ENCODE data around the gene DYNC1H1. TPM values are rescaled to one million over a fixed set of nuclear protein-coding genes. Genes with fewer than 3 reads are reported as not detected.

Gene DYNC1H1
- total RNA-seq, 1 experiment from 2014 or later, result 361 TPM

DNA sequence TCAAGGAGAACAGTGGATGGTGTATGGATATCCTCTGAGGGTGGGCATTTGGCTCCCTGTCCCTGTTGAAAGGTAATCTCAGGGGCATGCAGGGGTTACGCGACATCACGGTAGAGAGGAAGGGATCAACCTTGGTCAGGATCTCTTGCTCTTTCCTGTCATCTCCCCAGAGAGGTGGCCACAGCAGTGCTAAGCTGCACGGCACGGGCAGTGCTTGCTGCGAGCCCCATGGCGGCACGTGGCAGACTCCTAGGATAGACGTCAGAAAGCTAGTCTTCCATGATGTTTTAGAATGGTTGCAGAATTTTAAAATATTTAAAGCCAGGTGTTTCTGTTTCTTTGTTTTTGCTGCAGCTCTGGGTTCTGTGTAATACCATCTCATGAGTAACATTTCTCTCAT is 41.0 kb downstream of the DYNC1H1 start (continued):
- TF ChIP-seq TCF7L2 (IDR thresholded peaks at IDR 0.05; ENCODE audit: borderline replicate concordance, extremely low read depth, insufficient read depth, insufficient read length) (no peak), FOSL1 (IDR thresholded peaks at IDR 0.05; ENCODE audit: low read depth) (no peak), ZBTB33 (IDR thresholded peaks at IDR 0.05; ENCODE audit: extremely low read depth, insufficient replicate concordance, low read length) (no peak), RAD21 (IDR thresholded peaks at IDR 0.05; ENCODE audit: low read depth) (no peak), EZH2 (IDR thresholded peaks at IDR 0.05) (no peak)
- TF ChIP-seq, protein P1, sequence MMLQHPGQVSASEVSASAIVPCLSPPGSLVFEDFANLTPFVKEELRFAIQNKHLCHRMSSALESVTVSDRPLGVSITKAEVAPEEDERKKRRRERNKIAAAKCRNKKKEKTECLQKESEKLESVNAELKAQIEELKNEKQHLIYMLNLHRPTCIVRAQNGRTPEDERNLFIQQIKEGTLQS (IDR thresholded peaks at IDR 0.05), result no peak

- Histone ChIP-seq H3K9ac (ENCODE audit: low read length) (no peak overlapping the region), H3K36me3 (ENCODE audit: control insufficient read depth in 1 of 2, insufficient read depth in 2 of 2, low read length in 2 of 2) (peaks cover 73 to 79% of the 10 kb centered on the region in 2 experiments), H3K27ac (ENCODE audit: low read depth, low read length) (no peak overlapping the region), H3K9me3 (ENCODE audit: control insufficient read depth in 1 of 2, insufficient read depth in 1 of 2, low read depth in 1 of 2, low read length in 2 of 2) (no peaks in the 10 kb centered on the region), H3K27me3 (ENCODE audit: insufficient read depth, low read length) (no peaks in the 10 kb centered on the region), H3K4me3 (replicated peaks in 1 of 2; ENCODE audit: low read depth in 1 of 2, low read length in 2 of 2) (no peak overlapping the region), H3K9me2 (ENCODE audit: insufficient read depth) (no peaks in the 10 kb centered on the region), H3K79me2 (ENCODE audit: insufficient read depth, low read length) (no peaks in the 10 kb centered on the region), H3K4me1 (ENCODE audit: control insufficient read depth in 1 of 2, insufficient read depth in 2 of 2, low read length in 2 of 2) (no peaks in the 10 kb centered on the region), H3K4me2 (ENCODE audit: low read length) (no peak overlapping the region), H2AFZ (ENCODE audit: low read depth, low read length, poor library complexity, severe bottlenecking) (no peak overlapping the region), H4K20me1 (ENCODE audit: insufficient read depth) (no peaks in the 10 kb centered on the region)
- CTCF ChIA-PET, result no interaction called here
- POLR2A ChIA-PET, result no interaction called here
- intact Hi-C loops (cut with micrococcal nuclease), result no loop called here
- TF ChIP-seq, protein P1 (IDR thresholded peaks at IDR 0.05), result no peak
- no peak for TF ChIP-seq POLR2AphosphoS5 (IDR thresholded peaks at IDR 0.05; ENCODE audit: low read depth, low read length)
- TF ChIP-seq CEBPB (IDR thresholded peaks at IDR 0.05; ENCODE audit: low read depth), result no peak
- TF ChIP-seq REST (IDR thresholded peaks at IDR 0.05; ENCODE audit: low read depth), result no peak
- TF ChIP-seq JUND (IDR thresholded peaks at IDR 0.05), result no peak
- TF ChIP-seq POLR2A (IDR thresholded peaks at IDR 0.05; ENCODE audit: borderline replicate concordance, extremely low read depth, insufficient read depth, insufficient read length), result no peak
- TF ChIP-seq SP1 (IDR thresholded peaks at IDR 0.05; ENCODE audit: low read depth), result no peak
- TF ChIP-seq ZNF274 (IDR thresholded peaks at IDR 0.05; ENCODE audit: low read depth, low read length), result no peak
- no peak for TF ChIP-seq EGR1 (IDR thresholded peaks at IDR 0.05; ENCODE audit: low read depth)
- no peak for TF ChIP-seq ZBTB33 (IDR thresholded peaks at IDR 0.05; ENCODE audit: extremely low read depth, insufficient replicate concordance, low read length)
- TF ChIP-seq RAD21 (IDR thresholded peaks at IDR 0.05; ENCODE audit: low read depth), result no peak
- no peak for TF ChIP-seq EZH2 (IDR thresholded peaks at IDR 0.05)
- TF ChIP-seq ELF1 (IDR thresholded peaks at IDR 0.05; ENCODE audit: borderline replicate concordance, low read depth), result no peak
- BruUV-seq (replicated peaks), result no TSS peak
- no peak for DNase-seq (ENCODE audit: low read depth, low spot score)
- RAD21 ChIA-PET (ENCODE audit: low non-redundant PET in 1 of 2, low total read pairs in 2 of 2, uncharacterized antibody in 2 of 2, unreplicated experiment in 2 of 2), result no interaction called here
- ATAC-seq, result no peak
Observed at GRCh38 chr14:102007916-102008418, 43.6 kb downstream of the DYNC1H1 start.

Measured in HCT116 (cell line).